Endometrial microvascular endothelial cells (primary cell): ENCODE measurements around the gene TKFC. TPM values are rescaled to one million over a fixed set of nuclear protein-coding genes. Genes with fewer than 3 reads are reported as not detected.

ENCODE experiments used
- in situ Hi-C: cut with HindIII; loops from 2 replicates; pipeline ENCODE4 v1.10.0; 2017; ENCODE audit warnings: low sequenced_read_pairs, low pct_unique_long_range_greater_than_20kb; ENCODE audit errors: inconsistent ontology term
- total RNA-seq: library from RNA; depleted of rRNA; stranded (reverse); fragments of >200 nt; gene quantifications from one replicate; pipeline ENCODE4 v1.2.3, GENCODE V29; 2015; ENCODE audit errors: inconsistent ontology term

The TKFC gene
- total RNA-seq, 1 donor from 2014 or later = 30.4 TPM

DNA sequence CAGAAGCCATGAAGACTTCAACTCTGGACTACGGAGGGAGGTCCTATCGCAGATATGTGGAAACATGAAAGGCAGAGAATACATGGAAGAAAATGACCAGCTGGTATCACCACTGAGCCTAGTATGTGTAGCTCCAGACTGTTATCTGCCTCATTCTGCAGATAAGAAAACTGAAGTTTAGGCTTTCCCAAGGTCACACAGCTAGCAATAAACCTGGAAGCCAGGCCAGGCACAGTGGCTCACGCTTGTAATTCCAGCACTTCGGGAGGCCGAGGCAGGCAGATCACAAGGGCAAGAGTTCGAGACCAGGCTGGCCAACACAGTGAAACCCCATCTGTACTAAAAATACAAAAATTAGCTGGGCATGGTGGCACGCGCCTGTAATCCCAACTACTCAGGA lies 22.3 kb upstream of the TKFC start:
- in situ Hi-C loops = no loop called here

- in situ Hi-C loops = no loop called here
Observed at GRCh38 chr11:61315260-61315659, 17.8 kb upstream of the TKFC start.

DNA sequence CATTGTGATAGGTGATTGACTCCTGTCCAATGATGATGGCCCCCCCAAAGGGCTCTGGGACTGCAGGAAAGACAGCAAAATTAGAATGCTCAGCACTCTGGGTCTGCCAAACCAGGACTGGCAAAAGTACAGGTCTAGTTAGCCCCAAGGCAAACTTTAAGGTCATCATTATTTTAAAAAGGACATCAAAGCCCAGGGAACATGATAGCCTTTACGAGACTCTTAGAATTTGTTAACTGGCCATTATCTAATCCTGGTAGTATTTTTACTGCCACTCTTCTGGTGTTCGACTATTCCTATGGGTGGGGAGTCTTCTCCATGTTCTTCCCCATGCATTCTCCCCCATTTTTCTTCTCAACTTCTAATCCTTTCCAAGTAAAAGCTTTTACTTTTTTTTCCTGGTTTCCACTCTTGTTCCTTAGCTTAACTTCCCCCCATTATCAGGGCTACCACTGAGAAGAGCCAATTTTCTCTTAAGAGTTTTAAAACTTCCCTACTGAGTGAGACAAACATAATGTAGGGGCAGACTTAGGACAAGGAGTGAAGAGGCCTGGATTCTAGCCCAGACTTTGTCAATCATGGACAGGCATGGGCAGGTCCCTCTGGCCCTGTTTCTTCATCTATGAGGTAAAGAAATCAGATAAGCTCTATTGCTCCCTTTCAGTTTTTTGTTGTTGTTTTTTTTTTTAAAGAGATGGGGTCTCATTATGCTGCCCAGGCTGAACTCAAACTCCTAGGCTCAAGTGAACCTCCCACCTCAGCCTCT lies 7.2 kb upstream of the TKFC start:
- in situ Hi-C loops = no loop called here

DNA sequence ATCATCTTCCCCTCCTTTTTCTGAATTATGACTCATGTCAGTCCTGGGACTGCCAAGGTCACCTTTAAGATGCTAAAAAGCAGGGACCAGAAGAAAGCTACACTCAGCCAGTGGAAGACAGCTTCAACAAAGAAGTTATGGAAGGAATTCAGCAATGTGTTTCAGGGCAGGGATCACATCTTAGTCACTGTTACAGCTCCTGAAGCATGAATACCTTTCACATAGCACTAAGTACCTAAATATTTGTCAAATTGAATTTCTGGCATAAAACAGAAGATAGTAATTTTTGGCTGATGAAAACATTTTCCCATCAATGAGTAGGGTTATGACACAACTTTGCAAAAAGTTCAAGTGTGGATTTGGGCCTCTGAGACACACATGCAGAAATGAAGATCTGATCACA lies 5.4 kb upstream of the TKFC start:
- in situ Hi-C loops = no loop called here

GRCh38 chr11:61328351-61328750 lies 4.7 kb upstream of the TKFC start:
- in situ Hi-C loops = no loop called here

DNA sequence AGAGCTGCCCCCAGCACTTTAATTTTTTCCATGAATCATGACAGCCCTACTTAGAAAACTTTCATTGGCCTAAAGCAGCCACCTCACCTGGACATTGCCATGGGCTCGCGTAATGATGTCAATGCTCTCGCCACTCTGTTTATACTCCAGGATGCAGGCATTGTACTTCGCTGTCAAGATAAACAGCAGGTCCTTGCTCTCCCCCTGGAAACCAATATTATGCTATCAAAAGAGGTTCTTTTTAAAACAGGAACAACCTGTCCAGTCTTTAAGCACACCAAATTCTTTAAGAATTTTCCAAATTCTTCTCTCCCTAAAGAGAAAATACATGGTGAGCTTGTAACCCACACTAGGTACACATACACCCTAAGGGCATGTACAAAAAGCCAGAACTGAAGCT lies 3.2 kb upstream of the TKFC start:
- in situ Hi-C loops = no loop called here

- in situ Hi-C loops = no loop called here
Observed at GRCh38 chr11:61331651-61332050, 1.4 kb upstream of the TKFC start.

GRCh38 chr11:61332281-61332796 lies 689 bp upstream of the TKFC start:
- in situ Hi-C loops = no loop called here

- in situ Hi-C loops = no loop called here
Observed at GRCh38 chr11:61333550-61334433, 764 bp downstream of the TKFC start.

- in situ Hi-C loops = no loop called here
Observed at GRCh38 chr11:61334434-61335354, 1.7 kb downstream of the TKFC start.

- in situ Hi-C loops = no loop called here
Observed at GRCh38 chr11:61335355-61335710, 2.3 kb downstream of the TKFC start.

DNA sequence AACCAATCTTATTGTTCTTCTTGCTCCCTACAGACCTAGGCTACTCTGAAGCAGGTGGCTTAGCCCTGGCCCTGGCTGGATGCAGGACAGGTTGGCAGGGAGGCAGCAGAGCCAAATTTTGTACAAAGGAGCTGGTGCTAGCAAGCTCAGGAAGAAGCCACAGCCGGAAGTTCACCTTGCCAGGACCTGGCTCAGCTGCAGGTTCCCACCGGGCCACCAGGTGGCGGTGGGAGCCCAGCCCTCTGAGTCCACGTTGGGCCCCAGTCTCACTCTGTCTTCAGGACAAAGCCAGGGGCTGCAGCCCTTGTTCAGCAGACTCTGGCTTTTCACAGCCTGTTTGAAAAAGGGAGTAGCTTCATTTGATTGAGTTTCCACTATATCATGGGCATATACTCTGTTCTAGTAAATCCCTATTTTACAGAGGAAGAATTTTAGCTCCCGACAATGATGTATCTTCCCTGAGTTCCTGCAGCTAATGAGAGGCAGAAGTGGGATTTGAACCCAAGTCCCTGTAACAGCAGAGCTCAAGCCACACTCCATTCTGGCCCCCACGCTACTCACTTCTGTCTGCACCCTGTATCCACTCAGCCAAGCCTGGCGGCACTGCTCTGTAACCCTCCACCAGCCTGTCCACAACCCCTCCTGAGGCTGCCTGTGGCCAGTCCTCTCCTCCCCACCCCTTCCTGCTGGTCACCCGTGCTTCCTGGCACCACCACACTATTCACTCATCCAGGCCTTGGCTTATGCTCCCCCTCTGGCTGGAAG lies 3.3 kb downstream of the TKFC start:
- in situ Hi-C loops = no loop called here

DNA sequence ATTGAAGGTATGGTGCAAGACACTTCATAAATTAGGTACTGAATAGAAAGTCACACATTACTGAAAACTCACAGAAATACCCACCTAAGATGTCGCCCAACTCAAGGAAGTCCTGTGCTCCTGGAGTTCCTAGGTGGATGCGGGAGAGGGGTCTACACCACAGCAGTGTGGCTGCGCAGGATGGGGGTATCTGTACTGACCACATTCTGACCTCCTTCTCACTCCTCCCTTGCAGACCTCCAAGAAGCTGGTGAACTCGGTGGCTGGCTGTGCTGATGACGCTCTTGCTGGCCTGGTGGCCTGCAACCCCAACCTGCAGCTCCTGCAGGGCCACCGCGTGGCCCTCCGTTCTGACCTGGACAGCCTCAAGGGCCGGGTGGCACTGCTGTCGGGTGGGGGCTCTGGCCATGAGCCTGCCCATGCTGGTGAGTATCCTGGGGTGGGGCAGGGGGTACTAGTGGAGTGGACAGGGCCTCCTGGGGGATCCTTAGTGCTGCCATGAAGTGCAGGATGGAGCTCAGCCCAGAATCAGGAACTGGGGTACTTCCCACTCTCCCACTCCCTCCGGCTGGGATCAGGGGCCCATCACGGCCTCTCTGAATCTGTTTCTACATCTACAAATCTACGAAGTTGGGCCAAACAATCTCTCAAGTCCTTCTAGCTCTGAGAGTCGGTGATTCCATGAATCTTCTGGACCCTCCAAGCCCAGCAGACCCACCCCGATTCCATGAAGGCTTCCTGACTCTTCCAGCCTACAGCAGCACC lies 4.9 kb downstream of the TKFC start:
- in situ Hi-C loops = no loop called here

GRCh38 chr11:61338783-61339489 lies 5.9 kb downstream of the TKFC start:
- in situ Hi-C loops = no loop called here

- in situ Hi-C loops = no loop called here
Observed at GRCh38 chr11:61339490-61339878, 6.5 kb downstream of the TKFC start.

DNA sequence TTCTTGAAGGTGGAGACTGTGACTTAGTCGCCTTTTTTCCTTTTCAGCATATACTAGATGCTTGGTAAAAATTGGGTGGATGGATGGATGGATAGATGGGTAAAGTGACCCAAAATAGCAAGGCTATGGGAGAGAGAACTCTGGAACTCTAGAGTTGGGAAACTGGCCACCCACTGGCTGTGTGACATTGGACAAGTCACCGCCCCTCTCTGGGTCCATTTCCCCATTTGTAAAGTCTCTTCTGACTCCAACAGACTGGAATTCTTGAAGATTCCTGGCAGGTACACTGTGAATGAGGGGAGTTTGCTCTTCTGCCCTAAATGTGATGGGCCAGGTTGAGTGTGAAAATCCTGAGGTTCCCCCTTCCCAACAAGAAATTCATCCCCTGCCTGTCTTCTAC lies 8.0 kb downstream of the TKFC start:
- in situ Hi-C loops = no loop called here

DNA sequence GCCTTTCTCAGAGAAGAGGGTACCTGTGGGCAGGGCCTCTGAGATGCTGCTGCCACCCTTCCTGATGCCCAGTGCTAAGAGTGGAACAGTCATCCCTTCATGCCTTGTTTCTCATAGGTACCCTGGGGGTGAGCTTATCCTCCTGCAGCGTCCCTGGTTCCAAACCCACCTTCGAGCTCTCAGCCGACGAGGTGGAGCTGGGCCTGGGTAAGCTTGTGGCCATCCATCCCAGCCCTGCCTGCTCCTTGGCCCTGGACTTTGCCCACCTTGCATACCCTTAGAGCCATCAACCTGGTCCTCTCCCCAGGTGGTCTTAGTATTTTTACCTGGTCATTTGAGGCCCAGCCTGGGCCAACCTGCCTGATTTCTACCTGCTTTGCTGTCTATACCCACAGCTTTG lies 8.7 kb downstream of the TKFC start:
- in situ Hi-C loops = no loop called here
